AG04450 (cell line): Measurements from ENCODE around the gene GPR160. TPM values are rescaled to one million over a fixed set of nuclear protein-coding genes. Genes with fewer than 3 reads are reported as not detected.

Experiments
- CTCF ChIA-PET: fragments of 300-600, 350-600 bp; formaldehyde crosslinking; extraction: SDS; loops from one replicate; lab custom pipeline; 2022; ENCODE audit warnings: antibody characterized with exemption, inconsistent platforms; lab: Charles Lee
- POLR2A ChIA-PET: fragments of 350-600 bp; formaldehyde crosslinking; extraction: SDS; loops from one replicate; lab custom pipeline; 2021; ENCODE audit warnings: antibody characterized with exemption, inconsistent platforms; lab: Yijun Ruan, JAX
- DNase-seq: peaks from one replicate; pipeline ENCODE4 v3.0.0-alpha.2; 2011; ENCODE audit warnings: low read depth, low spot score
- H3K27ac ChIP-seq: one replicate; pipeline ENCODE4 v1.5.1; 2012; ENCODE audit warnings: low read depth, low read length, control low read depth
- H3K27me3 ChIP-seq: one replicate; pipeline ENCODE4 v1.6.0; 2012; ENCODE audit warnings: low read length; ENCODE audit not compliant: control insufficient read depth, insufficient read depth
- H3K4me3 ChIP-seq: 2 replicates; pipeline ENCODE4 v1.5.1; 2011; ENCODE audit warnings: mild to moderate bottlenecking, low read depth, low read length, control low read depth
- H3K9me3 ChIP-seq: 2 replicates; pipeline ENCODE4 v1.5.1; 2012; ENCODE audit warnings: low read length; ENCODE audit not compliant: control insufficient read depth, insufficient read depth
- polyA plus RNA-seq: library from polyadenylated mRNA; depleted of rRNA; stranded (reverse); fragments of >200 nt; gene quantifications from 2 replicates; pipeline ENCODE4 v1.2.3, GENCODE V29; 2011
- TF ChIP-seq, protein P1 (sequence below): IDR thresholded peaks from 2 replicates; pipeline ENCODE4 v1.5.1; 2011; ENCODE audit warnings: low read depth, low read length, control low read depth, inconsistent platforms

Gene GPR160
- polyA plus RNA-seq, 1 experiment = 0.27 TPM

DNA sequence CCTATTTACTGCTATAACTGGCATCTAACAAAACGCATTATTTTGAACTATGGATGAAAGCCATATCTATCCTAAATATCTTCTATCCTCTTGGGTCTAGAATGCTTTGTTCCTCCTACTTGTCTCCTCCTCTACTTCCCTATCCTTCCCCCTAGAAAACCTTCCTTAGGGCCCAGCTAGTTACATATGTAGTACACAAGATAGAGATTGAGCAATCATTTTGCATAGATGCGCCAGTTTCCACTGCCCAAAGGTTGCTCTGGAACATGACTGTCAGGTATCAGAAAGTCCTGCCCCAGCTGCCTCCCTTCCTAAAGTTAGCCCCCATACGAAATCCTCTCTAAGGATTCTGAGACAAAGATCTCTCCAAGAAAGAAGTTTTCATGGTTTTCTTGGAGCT is 55.1 kb downstream of the GPR160 start:
- POLR2A ChIA-PET = interaction anchor here (0.6 kb wide), 1 partner anchor 87 kb away, joined by 5 read pairs; no protein-coding TSS in a partner anchor
- no peak overlapping the region for H3K4me3 ChIP-seq
- no peak for DNase-seq
- TF ChIP-seq, protein P1, sequence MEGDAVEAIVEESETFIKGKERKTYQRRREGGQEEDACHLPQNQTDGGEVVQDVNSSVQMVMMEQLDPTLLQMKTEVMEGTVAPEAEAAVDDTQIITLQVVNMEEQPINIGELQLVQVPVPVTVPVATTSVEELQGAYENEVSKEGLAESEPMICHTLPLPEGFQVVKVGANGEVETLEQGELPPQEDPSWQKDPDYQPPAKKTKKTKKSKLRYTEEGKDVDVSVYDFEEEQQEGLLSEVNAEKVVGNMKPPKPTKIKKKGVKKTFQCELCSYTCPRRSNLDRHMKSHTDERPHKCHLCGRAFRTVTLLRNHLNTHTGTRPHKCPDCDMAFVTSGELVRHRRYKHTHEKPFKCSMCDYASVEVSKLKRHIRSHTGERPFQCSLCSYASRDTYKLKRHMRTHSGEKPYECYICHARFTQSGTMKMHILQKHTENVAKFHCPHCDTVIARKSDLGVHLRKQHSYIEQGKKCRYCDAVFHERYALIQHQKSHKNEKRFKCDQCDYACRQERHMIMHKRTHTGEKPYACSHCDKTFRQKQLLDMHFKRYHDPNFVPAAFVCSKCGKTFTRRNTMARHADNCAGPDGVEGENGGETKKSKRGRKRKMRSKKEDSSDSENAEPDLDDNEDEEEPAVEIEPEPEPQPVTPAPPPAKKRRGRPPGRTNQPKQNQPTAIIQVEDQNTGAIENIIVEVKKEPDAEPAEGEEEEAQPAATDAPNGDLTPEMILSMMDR = no peak
- H3K9me3 ChIP-seq = no peaks in the 10 kb centered on the region
- CTCF ChIA-PET = no interaction called here
- H3K27ac ChIP-seq = no peak overlapping the region
- no peaks in the 10 kb centered on the region for H3K27me3 ChIP-seq

DNA sequence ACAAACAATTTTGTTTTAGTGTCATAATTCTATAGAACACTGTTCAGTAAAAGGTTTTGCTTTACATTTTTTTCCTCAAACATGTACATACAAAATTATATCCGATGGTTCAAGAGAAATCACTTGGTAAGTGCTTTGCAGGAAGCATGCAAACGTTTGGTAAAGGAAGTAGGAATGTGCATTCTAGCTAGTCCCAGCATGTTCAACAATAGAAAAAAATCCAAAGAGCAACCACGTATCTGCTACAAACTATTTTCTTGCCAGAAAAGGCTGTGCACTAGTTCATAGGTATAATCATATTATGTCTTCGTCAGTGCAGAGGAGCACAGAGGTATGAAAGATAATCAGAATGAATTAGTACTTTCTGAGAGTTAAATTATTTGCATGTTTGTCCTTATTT is 58.0 kb downstream of the GPR160 start:
- TF ChIP-seq, protein P1 = no peak
- Histone ChIP-seq H3K4me3 (no peak overlapping the region), H3K27me3 (no peaks in the 10 kb centered on the region), H3K27ac (no peak overlapping the region), H3K9me3 (no peaks in the 10 kb centered on the region)
- no peak for DNase-seq
- POLR2A ChIA-PET = no interaction called here
- CTCF ChIA-PET = no interaction called here

DNA sequence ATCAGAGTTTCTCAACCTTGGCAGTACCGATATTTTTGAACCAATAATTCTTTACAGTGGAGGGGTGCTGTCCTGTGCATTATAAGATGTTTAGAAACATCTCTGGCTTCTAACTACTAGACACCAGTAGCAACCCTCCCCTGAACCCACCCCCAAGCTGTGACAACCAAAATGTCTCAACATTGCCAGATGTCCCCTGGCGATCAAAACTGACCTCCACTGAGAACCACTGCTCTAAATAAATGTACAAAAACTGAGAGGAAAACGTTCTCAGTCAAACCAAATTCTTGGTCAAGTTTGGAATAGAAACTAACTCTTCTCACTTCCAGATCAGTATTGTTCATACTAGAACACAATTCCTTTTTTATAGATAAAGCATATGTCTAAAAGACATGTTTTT is 58.5 kb downstream of the GPR160 start:
- H3K27me3 ChIP-seq = no peaks in the 10 kb centered on the region
- ChIA-PET CTCF (no interaction called here), POLR2A (no interaction called here)
- DNase-seq = no peak
- H3K9me3 ChIP-seq = no peaks in the 10 kb centered on the region
- H3K27ac ChIP-seq = no peak overlapping the region
- TF ChIP-seq, protein P1 = no peak
- no peak overlapping the region for H3K4me3 ChIP-seq

DNA sequence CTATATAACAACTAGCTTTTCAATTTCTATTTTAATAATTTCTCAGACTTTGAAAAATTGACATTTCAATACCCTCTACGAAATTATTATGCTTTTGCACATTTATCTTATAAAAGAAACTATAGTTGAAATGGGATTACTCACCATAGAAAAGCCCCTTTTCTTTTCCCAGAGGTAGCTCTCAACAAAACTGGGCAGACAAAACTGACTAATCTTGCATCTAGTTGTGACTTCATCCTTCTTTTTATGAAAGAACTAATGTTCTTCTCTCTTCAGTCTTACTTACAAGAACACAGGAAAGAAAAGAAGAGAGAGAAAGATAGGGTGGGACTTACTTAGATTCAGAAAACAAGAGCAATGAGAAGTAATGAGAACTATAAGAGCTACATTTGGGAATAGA is 61.0 kb downstream of the GPR160 start:
- Histone ChIP-seq H3K9me3 (no peaks in the 10 kb centered on the region), H3K27ac (no peak overlapping the region), H3K4me3 (no peak overlapping the region), H3K27me3 (no peaks in the 10 kb centered on the region)
- TF ChIP-seq, protein P1 = no peak
- ChIA-PET CTCF (interaction anchor here (0.6 kb wide), 1 partner anchor 316 kb away, joined by 3 read pairs; no protein-coding TSS in a partner anchor), POLR2A (no interaction called here)
- no peak for DNase-seq

DNA sequence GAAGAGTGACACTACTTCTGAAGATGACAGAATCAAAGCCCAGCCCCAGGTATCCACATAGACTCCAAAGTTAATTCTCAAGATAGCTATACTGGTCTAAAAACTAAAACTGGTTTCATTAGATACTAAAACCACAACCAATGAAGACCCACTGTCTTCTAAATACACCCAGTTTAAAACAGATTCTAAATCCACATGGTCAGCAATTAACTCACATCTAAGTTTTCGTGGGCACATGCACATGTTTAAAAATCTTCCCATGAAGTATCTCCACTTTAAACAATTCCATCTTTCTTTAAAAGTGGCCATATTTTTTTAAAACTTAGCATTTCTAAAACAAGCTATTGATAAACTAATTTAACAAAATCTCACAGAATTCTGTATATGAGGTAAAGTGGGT is 63.1 kb downstream of the GPR160 start:
- CTCF ChIA-PET = interaction anchor here (0.6 to 2.2 kb wide), 2 partner anchors 76 to 238 kb away, joined by 3 to 9 read pairs; no protein-coding TSS in a partner anchor
- TF ChIP-seq, protein P1 = no peak
- H3K27ac ChIP-seq = no peak overlapping the region
- H3K4me3 ChIP-seq = no peak overlapping the region
- no peaks in the 10 kb centered on the region for H3K27me3 ChIP-seq
- no peaks in the 10 kb centered on the region for H3K9me3 ChIP-seq
- POLR2A ChIA-PET = no interaction called here
- no peak for DNase-seq
